SH-SY5Y (cell line): ENCODE measurements around the gene PIGN.

Source experiments
- GATA2 ChIP-seq: IDR thresholded peaks from 2 replicates; pipeline ENCODE4 v1.6.1; 2011; ENCODE audit warnings: mild to moderate bottlenecking, low read depth, low read length
- GATA3 ChIP-seq: IDR thresholded peaks from 2 replicates; pipeline ENCODE4 v1.6.1; 2011; ENCODE audit warnings: low read depth, mild to moderate bottlenecking, low read length, moderate library complexity

- no peak for TF ChIP-seq GATA2
- TF ChIP-seq GATA3, result no peak
These were observed 13.5 kb upstream of the PIGN start for GRCh38 chr18:62200121-62200914.
